LNCAP (cell line): ENCODE measurements around the gene TMEM126B.

ENCODE experiments used
- TF ChIP-seq, protein P1 (sequence below): fragments of 450-650 bp; IDR thresholded peaks from 2 replicates; pipeline ENCODE4 v1.5.1; 2017; ENCODE audit warnings: mild to moderate bottlenecking

The TMEM126B gene

DNA sequence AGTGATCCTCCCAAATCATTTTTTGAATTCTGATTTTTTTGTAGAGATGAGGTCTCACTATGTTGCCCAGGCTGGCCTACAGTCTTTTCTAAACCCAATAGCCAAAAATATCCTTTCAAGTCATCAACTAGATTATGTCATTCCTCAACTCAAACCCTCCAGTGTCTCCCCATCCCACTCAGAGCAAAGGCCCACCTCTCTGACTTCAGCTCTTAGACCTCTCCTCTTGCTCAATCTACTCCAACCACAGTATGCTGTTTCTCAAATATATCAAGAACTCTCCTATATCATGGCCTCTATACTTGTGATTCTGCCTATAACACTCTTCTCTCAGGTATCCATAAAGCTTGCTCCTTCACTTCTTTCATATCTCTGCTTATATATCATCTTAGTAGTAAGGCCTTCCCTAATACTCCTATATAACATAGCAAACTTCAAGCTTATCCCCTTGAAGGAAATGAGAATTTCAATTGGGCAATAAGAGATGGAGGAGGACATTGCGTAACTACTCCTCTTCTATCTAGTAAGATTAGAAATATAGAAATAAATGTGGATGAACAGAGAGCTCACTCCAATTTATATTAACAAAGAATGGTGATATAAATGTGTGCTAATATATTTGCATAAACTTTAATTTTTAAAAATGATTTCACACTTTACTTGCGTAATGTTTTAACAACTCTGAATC is 25.7 kb upstream of the TMEM126B start:
- TF ChIP-seq, protein P1, sequence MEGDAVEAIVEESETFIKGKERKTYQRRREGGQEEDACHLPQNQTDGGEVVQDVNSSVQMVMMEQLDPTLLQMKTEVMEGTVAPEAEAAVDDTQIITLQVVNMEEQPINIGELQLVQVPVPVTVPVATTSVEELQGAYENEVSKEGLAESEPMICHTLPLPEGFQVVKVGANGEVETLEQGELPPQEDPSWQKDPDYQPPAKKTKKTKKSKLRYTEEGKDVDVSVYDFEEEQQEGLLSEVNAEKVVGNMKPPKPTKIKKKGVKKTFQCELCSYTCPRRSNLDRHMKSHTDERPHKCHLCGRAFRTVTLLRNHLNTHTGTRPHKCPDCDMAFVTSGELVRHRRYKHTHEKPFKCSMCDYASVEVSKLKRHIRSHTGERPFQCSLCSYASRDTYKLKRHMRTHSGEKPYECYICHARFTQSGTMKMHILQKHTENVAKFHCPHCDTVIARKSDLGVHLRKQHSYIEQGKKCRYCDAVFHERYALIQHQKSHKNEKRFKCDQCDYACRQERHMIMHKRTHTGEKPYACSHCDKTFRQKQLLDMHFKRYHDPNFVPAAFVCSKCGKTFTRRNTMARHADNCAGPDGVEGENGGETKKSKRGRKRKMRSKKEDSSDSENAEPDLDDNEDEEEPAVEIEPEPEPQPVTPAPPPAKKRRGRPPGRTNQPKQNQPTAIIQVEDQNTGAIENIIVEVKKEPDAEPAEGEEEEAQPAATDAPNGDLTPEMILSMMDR, result no peak

DNA sequence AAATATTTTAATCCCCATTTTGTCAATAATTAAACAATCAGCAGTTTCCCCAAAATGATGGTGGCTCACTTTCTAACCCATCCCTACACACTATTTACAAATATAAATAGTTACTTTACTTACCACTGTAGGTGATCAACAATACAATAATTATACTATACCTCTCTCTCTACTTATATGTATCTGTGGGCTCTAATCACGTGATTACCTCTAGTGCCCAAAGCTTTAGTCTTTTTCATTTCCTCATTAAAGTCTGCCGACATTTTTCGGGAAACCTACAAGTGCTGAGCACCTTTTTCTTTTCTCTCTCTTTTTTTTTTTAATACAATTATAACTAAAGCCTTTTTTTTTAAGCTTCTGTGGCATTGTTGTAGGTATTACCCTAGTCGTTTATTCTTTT is 25.2 kb upstream of the TMEM126B start:
- TF ChIP-seq, protein P1, result no peak

DNA sequence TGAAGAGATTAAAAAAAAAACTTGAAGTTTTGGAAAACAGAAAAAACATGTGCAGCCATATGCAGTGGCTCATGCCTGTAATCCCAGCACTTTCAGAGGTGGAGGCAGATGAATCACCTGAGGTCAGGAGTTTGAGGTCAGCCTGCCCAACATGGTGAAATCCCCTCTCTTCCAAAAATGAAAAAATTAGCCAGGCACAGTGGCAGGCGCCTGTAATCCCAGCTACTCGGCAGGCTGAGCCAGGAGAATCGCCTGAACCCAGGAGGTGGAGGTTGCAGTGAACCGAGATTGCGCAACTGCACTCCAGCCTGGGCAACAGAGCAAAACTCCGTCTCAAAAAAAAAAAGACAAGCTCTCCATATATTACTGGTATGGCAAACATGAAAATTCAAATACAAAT is 8.9 kb upstream of the TMEM126B start:
- TF ChIP-seq, protein P1, result no peak

DNA sequence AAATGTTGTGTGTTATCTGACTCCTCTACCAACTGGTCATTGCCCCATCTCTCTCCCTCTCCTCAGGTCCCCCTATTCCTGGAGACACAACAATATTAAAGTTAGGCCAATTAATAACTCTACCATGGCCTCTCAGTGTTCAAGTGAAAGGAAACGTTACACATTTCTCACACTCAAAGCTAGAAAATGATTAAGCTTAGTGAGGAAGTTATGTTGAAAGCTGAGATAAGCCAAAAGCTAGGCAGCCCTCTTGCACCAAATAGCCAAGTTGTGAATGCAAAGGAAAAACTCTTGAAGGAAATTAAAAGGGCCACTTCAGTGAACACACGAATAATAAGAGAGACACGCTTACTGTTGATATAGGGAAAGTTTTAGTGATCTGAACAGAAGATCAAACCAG is 8.1 kb upstream of the TMEM126B start:
- TF ChIP-seq, protein P1, result no peak

DNA sequence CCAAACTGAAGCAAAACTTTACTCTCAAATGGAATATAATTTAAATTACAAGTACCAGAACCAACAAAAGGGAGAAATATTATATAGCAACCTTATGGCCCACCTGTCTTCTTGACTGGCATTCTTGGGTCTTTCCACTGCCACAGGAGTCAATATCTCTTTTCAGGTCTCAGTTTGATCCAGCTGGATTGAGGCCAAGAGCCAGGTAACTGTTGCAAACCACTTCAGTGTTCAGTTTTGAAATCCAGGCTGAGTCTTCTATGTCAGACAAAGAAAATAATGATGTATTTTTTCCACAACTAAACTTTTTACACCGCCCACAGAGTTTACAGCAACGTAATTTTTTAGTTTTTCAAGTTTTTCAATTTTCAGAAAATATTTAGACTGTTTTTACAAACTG is 1.9 kb upstream of the TMEM126B start:
- TF ChIP-seq, protein P1, result no peak

DNA sequence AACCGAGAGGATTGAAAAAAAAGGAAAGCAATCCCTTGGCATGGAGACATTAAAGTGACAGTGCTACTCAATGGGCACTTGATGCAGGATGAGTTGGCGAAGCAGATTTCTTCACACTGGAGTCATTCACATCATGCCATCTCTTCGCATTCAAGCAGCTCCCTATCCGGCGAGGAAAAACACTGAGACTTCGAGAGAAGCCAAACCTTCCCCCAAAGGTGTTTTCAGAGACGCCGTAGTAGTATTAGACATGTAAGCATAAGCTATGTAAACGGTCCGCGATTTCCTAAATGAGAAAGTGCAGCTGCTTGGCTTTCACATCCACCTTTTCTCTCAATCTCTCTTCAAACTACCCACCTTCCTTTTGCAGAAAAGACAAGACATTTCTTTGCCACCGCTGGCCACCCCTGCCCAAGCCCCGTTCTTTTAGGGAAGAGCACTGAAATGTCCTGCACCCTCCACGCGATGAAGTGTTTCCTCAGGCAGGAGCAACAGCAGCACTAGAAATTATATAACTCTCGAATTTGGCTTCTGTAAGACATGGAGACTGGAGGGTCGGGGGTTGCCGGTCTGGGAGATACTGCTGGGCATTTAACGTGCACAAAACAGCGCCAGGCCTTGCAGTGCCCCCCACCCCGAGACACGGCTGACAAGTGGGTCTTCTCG is 928 bp upstream of the TMEM126B start, which contains the start of gene DLG2:
DLG2 (minus strand) TSS at position 13 of the 666 bp plus-strand sequence.
- TF ChIP-seq, protein P1, result no peak

DNA sequence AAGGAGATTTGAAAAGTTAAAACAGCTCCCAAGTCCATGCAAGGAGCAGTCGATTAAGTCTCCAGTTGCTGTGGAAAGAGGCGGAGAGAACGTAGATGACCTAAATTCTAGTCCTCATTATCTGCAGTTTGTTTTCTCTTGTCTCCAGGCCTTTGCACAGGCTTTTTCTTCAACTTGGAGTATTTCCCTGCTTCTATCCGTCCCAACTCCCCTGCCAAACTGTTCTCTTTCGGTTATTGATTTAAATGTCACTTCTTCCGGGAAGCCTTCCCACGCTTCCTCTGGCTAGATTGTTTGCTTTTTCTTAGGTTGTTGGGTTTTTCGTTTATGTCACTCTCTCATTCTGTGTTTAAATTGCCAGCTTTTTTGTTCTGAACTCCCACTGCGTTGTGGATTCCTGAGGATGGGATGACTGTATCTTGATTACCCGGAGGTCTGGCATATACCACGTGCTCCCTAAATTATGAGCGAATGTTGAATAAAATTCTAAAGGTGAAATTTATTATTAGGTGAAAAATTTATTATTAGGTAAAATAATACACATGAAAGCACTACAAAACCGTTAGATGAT is 463 bp downstream of the TMEM126B start:
- TF ChIP-seq, protein P1, result no peak
